Measurements from ENCODE around the gene ZNF668. TPM values are rescaled to one million over a fixed set of nuclear protein-coding genes. Genes with fewer than 3 reads are reported as not detected.

The ZNF668 gene
- total RNA-seq, 1 experiment from 2014 or later: 21.5 TPM

GRCh38 chr16:31023627-31024226, 50.3 kb downstream of the ZNF668 start:
- no peaks in the 10 kb centered on the region for H3K36me3 ChIP-seq (ENCODE audit: control insufficient read depth, insufficient read depth, low read length)
- ATAC-seq: no peak
- in situ Hi-C loops (cut with HindIII; ENCODE audit: low pct_unique_long_range_greater_than_20kb, low sequenced_read_pairs) (no loop called here), intact Hi-C loops (cut with micrococcal nuclease; ENCODE audit: unreplicated experiment) (no loop called here)
- no peak for DNase-seq (ENCODE audit: low read depth, low spot score)
- H3K27ac ChIP-seq (ENCODE audit: low read length): no peak overlapping the region
- ChIA-PET POLR2A (no interaction called here), CTCF (no interaction called here)
- no peak overlapping the region for H3K4me3 ChIP-seq (ENCODE audit: low read depth in 2 of 2, low read length in 2 of 2)
- no peak for TF ChIP-seq POLR2AphosphoS5 (IDR thresholded peaks at IDR 0.05; ENCODE audit: low read depth, low read length)
- TF ChIP-seq TCF7L2 (IDR thresholded peaks at IDR 0.05; ENCODE audit: low read depth, low read length): no peak
- no peak for TF ChIP-seq SIN3A (IDR thresholded peaks at IDR 0.05; ENCODE audit: borderline replicate concordance, insufficient read depth, low read depth, low read length)
- BruUV-seq (replicated peaks): no TSS peak
- no peaks in the 10 kb centered on the region for H3K9me3 ChIP-seq (ENCODE audit: control insufficient read depth, insufficient read depth, low read depth, low read length)
- no peaks in the 10 kb centered on the region for H3K27me3 ChIP-seq (ENCODE audit: control insufficient read depth, insufficient read depth, low read length)
- H3K4me1 ChIP-seq (ENCODE audit: control insufficient read depth, insufficient read depth, low read length): no peaks in the 10 kb centered on the region

- ATAC-seq (no peak), DNase-seq (ENCODE audit: low read depth, low spot score) (no peak)
- H3K27ac ChIP-seq (ENCODE audit: low read length): no peak overlapping the region
- no peak overlapping the region for H3K4me3 ChIP-seq (ENCODE audit: low read depth in 2 of 2, low read length in 2 of 2)
- BruUV-seq (replicated peaks): no TSS peak
- H3K27me3 ChIP-seq (ENCODE audit: control insufficient read depth, insufficient read depth, low read length): no peaks in the 10 kb centered on the region
- CTCF ChIA-PET: no interaction called here
- intact Hi-C loops (cut with micrococcal nuclease; ENCODE audit: unreplicated experiment) (no loop called here), in situ Hi-C loops (cut with HindIII; ENCODE audit: low pct_unique_long_range_greater_than_20kb, low sequenced_read_pairs) (no loop called here)
- no peaks in the 10 kb centered on the region for H3K4me1 ChIP-seq (ENCODE audit: control insufficient read depth, insufficient read depth, low read length)
- POLR2A ChIA-PET: interaction anchor here (0.6 kb wide), 1 partner anchor 16 kb away, joined by 6 read pairs; no protein-coding TSS in a partner anchor
- TF ChIP-seq SIN3A (IDR thresholded peaks at IDR 0.05; ENCODE audit: borderline replicate concordance, insufficient read depth, low read depth, low read length): no peak
- no peak for TF ChIP-seq REST (IDR thresholded peaks at IDR 0.05; ENCODE audit: insufficient read depth in 1 of 2, low read depth in 2 of 2, low read length in 1 of 2)
- no peak for TF ChIP-seq TCF7L2 (IDR thresholded peaks at IDR 0.05; ENCODE audit: low read depth, low read length)
- no peak for TF ChIP-seq CTCF (IDR thresholded peaks at IDR 0.05)
- no peaks in the 10 kb centered on the region for H3K36me3 ChIP-seq (ENCODE audit: control insufficient read depth, insufficient read depth, low read length)
- no peaks in the 10 kb centered on the region for H3K9me3 ChIP-seq (ENCODE audit: control insufficient read depth, insufficient read depth, low read depth, low read length)
Observed at GRCh38 chr16:31023252-31023602, 50.8 kb downstream of the ZNF668 start.

- Histone ChIP-seq H3K4me3 (ENCODE audit: low read depth in 2 of 2, low read length in 2 of 2) (no peak overlapping the region), H3K9me3 (ENCODE audit: control insufficient read depth, insufficient read depth, low read depth, low read length) (no peaks in the 10 kb centered on the region), H3K27me3 (ENCODE audit: control insufficient read depth, insufficient read depth, low read length) (no peaks in the 10 kb centered on the region), H3K4me1 (ENCODE audit: control insufficient read depth, insufficient read depth, low read length) (no peaks in the 10 kb centered on the region), H3K27ac (ENCODE audit: low read length) (no peak overlapping the region), H3K36me3 (ENCODE audit: control insufficient read depth, insufficient read depth, low read length) (no peaks in the 10 kb centered on the region)
- intact Hi-C loops (cut with micrococcal nuclease; ENCODE audit: unreplicated experiment) (no loop called here), in situ Hi-C loops (cut with HindIII; ENCODE audit: low pct_unique_long_range_greater_than_20kb, low sequenced_read_pairs) (no loop called here)
- ChIA-PET CTCF (no interaction called here), POLR2A (interaction anchor here (0.6 kb wide), 1 partner anchor 15 kb away, joined by 6 read pairs; no protein-coding TSS in a partner anchor)
- ATAC-seq (no peak), DNase-seq (ENCODE audit: low read depth, low spot score) (no peak)
- TF ChIP-seq TCF7L2 (IDR thresholded peaks at IDR 0.05; ENCODE audit: low read depth, low read length) (no peak), REST (IDR thresholded peaks at IDR 0.05; ENCODE audit: insufficient read depth in 1 of 2, low read depth in 2 of 2, low read length in 1 of 2) (no peak), POLR2AphosphoS5 (IDR thresholded peaks at IDR 0.05; ENCODE audit: low read depth, low read length) (no peak), CTCF (IDR thresholded peaks at IDR 0.05) (no peak), SIN3A (IDR thresholded peaks at IDR 0.05; ENCODE audit: borderline replicate concordance, insufficient read depth, low read depth, low read length) (no peak)
- no TSS peak for BruUV-seq (replicated peaks)
Observed at GRCh38 chr16:31022544-31023251, 51.3 kb downstream of the ZNF668 start.

Data from Panc1 (cell line).